Stimulated activated CD4-positive, alpha-beta T cell treated with anti-CD3 and anti-CD28 coated beads, Interleukin-1b, Interleukin-23, amount 100 ng/mL, for 4 hours (primary cell): ENCODE data around the gene FADS6.

ENCODE experiments used
- DNase-seq, 2 donors: peaks; one replicate each; pipeline ENCODE4 v3.0.0-alpha.2; 2020; ENCODE audit warnings: low read depth in 2 of 2

Gene FADS6

DNA sequence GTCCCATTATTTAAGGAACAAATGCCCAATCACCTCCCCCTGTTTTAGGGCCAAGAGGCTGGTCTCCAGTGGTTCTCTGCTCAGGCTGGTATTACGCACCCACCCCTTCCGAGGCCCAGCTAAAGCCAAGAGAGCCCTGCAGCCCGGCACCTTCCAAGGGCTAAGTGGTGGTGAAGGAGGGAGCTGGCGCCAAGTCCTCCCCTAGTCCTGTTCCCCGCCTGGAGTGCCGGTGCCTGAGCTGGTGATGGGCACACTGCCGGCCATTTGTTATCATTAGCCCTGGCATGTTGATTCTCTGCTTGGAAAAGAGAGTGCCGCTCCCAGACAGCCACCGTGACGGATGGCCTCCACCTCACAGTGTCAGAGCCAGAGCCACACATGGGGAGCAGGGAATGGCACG is 65.6 kb downstream of the FADS6 start:
- no peak for DNase-seq
